ENCODE results near the gene CAMSAP1. TPM values are rescaled to one million over a fixed set of nuclear protein-coding genes. Genes with fewer than 3 reads are reported as not detected.

Gene CAMSAP1
- total RNA-seq, 1 donor from 2014 or later: 25.5 TPM

GRCh38 chr9:135864447-135865049, 42.8 kb downstream of the CAMSAP1 start:
- peak; percentile 78 for DNase-seq (ENCODE audit: low spot score)
- intact Hi-C loops (cut with DNase I): loop anchor here (2.0 to 5.0 kb wide), 3 partner anchors 43 to 258 kb away; partner anchors contain the start of gene CAMSAP1

- no peak for DNase-seq (ENCODE audit: low spot score)
- intact Hi-C loops (cut with DNase I): no loop called here
These were observed 44.5 kb downstream of the CAMSAP1 start for GRCh38 chr9:135862809-135863208.

GRCh38 chr9:135858491-135859185, 48.7 kb downstream of the CAMSAP1 start:
- intact Hi-C loops (cut with DNase I): no loop called here

GRCh38 chr9:135857843-135858242, 49.5 kb downstream of the CAMSAP1 start:
- intact Hi-C loops (cut with DNase I): no loop called here

More at GRCh38 chr9:135858491-135859185, 48.7 kb downstream of the CAMSAP1 start:
- DNase-seq (ENCODE audit: low spot score): no peak

GRCh38 chr9:135857371-135857786, 50.0 kb downstream of the CAMSAP1 start:
- intact Hi-C loops (cut with DNase I): no loop called here
- no peak for DNase-seq (ENCODE audit: low spot score)

More at GRCh38 chr9:135857843-135858242, 49.5 kb downstream of the CAMSAP1 start:
- no peak for DNase-seq (ENCODE audit: low spot score)

- no peak for DNase-seq (ENCODE audit: low spot score)
- intact Hi-C loops (cut with DNase I): no loop called here
These were observed 55.6 kb downstream of the CAMSAP1 start for GRCh38 chr9:135851748-135852147.

GRCh38 chr9:135850737-135851136, 56.6 kb downstream of the CAMSAP1 start:
- intact Hi-C loops (cut with DNase I): no loop called here

GRCh38 chr9:135849181-135849580, 58.2 kb downstream of the CAMSAP1 start:
- intact Hi-C loops (cut with DNase I): no loop called here
- DNase-seq (ENCODE audit: low spot score): no peak

More at GRCh38 chr9:135850737-135851136, 56.6 kb downstream of the CAMSAP1 start:
- DNase-seq (ENCODE audit: low spot score): no peak

- intact Hi-C loops (cut with DNase I): no loop called here
These were observed 58.9 kb downstream of the CAMSAP1 start for GRCh38 chr9:135848341-135849047.

GRCh38 chr9:135847833-135848232, 59.5 kb downstream of the CAMSAP1 start:
- intact Hi-C loops (cut with DNase I): no loop called here
- no peak for DNase-seq (ENCODE audit: low spot score)

More at GRCh38 chr9:135848341-135849047, 58.9 kb downstream of the CAMSAP1 start:
- no peak for DNase-seq (ENCODE audit: low spot score)

GRCh38 chr9:135840539-135840938, 66.8 kb downstream of the CAMSAP1 start:
- intact Hi-C loops (cut with DNase I): no loop called here
- DNase-seq (ENCODE audit: low spot score): peak; percentile 50

- intact Hi-C loops (cut with DNase I): no loop called here
- DNase-seq (ENCODE audit: low spot score): no peak
These were observed 67.2 kb downstream of the CAMSAP1 start for GRCh38 chr9:135840107-135840506.

- DNase-seq (ENCODE audit: low spot score): peak; percentile 46
- intact Hi-C loops (cut with DNase I): no loop called here
These were observed 67.8 kb downstream of the CAMSAP1 start for GRCh38 chr9:135839516-135839915.

GRCh38 chr9:135835131-135835530, 72.2 kb downstream of the CAMSAP1 start:
- intact Hi-C loops (cut with DNase I): no loop called here
- DNase-seq (ENCODE audit: low spot score): no peak

- intact Hi-C loops (cut with DNase I): no loop called here
- no peak for DNase-seq (ENCODE audit: low spot score)
These were observed 73.5 kb downstream of the CAMSAP1 start for GRCh38 chr9:135833864-135834263.

- intact Hi-C loops (cut with DNase I): no loop called here
- no peak for DNase-seq (ENCODE audit: low spot score)
These were observed 76.8 kb downstream of the CAMSAP1 start for GRCh38 chr9:135830496-135830895.

GRCh38 chr9:135828656-135829055, 78.7 kb downstream of the CAMSAP1 start:
- intact Hi-C loops (cut with DNase I): no loop called here
- DNase-seq (ENCODE audit: low spot score): no peak

GRCh38 chr9:135827866-135828580, 79.3 kb downstream of the CAMSAP1 start:
- DNase-seq (ENCODE audit: low spot score): peak; percentile 70
- intact Hi-C loops (cut with DNase I): no loop called here

GRCh38 chr9:135827301-135827700, 80.0 kb downstream of the CAMSAP1 start:
- intact Hi-C loops (cut with DNase I): no loop called here
- DNase-seq (ENCODE audit: low spot score): peak; percentile 10

GRCh38 chr9:135826188-135826545, 81.2 kb downstream of the CAMSAP1 start:
- peak; percentile 6 for DNase-seq (ENCODE audit: low spot score)
- intact Hi-C loops (cut with DNase I): no loop called here
